HepG2 (cell line): ENCODE data around the gene MCMBP. TPM values are rescaled to one million over a fixed set of nuclear protein-coding genes. Genes with fewer than 3 reads are reported as not detected.
A peak's percentile ranks its signal among the peaks of the same experiment; 100 is the strongest.

Experiments used
- ADNP ChIP-seq: sonication (generic); formaldehyde crosslinking; IDR thresholded peaks from 2 replicates; pipeline ENCODE4 v1.4.0; 2020; ENCODE audit warnings: missing genetic modification reagents
- HHEX ChIP-seq: IDR thresholded peaks from 2 replicates; pipeline ENCODE4 v1.6.1; 2016; ENCODE audit warnings: control low read depth
- HOXA5 ChIP-seq: sonication (generic); formaldehyde crosslinking; IDR thresholded peaks from 2 replicates; pipeline ENCODE4 v1.4.0; 2020; ENCODE audit warnings: missing genetic modification reagents
- MAFG ChIP-seq: sonication (generic); formaldehyde crosslinking; IDR thresholded peaks from 2 replicates; pipeline ENCODE4 v1.5.1; 2020; ENCODE audit warnings: mild to moderate bottlenecking, missing genetic modification reagents
- NFE2L1 ChIP-seq: sonication (generic); formaldehyde crosslinking; IDR thresholded peaks from 2 replicates; pipeline ENCODE4 v1.4.0; 2020; ENCODE audit warnings: missing genetic modification reagents, mild to moderate bottlenecking, borderline replicate concordance
- RBM22 ChIP-seq: fragments of 200-400 bp; formaldehyde crosslinking; optimal IDR thresholded peaks from 2 replicates; pipeline ENCODE3; 2017; ENCODE audit warnings: mild to moderate bottlenecking, low read length, moderate library complexity
- RFX3 ChIP-seq: IDR thresholded peaks from 2 replicates; pipeline ENCODE4 v1.6.1; 2016; ENCODE audit warnings: missing biosample characterization, missing genetic modification reagents
- RNF2 ChIP-seq: fragments of 450-650 bp; conservative IDR thresholded peaks from 2 replicates; pipeline ENCODE4 v1.6.1; 2016; ENCODE audit warnings: low read depth
- RNF219 ChIP-seq: sonication (generic); formaldehyde crosslinking; IDR thresholded peaks from 2 replicates; pipeline ENCODE4 v1.5.0; 2020; ENCODE audit warnings: mild to moderate bottlenecking, missing genetic modification reagents
- ZEB1 ChIP-seq: IDR thresholded peaks from 2 replicates; pipeline ENCODE4 v1.6.1; 2012; ENCODE audit warnings: mild to moderate bottlenecking, low read depth, inconsistent platforms; ENCODE audit not compliant: insufficient replicate concordance
- ZIK1 ChIP-seq: sonication (generic); formaldehyde crosslinking; IDR thresholded peaks from 2 replicates; pipeline ENCODE4 v1.5.0; 2020; ENCODE audit warnings: mild to moderate bottlenecking, low read depth, missing genetic modification reagents, borderline replicate concordance
- ZNF24 ChIP-seq: fragments of 450-650 bp; IDR thresholded peaks from 2 replicates; pipeline ENCODE4 v1.6.1; 2017; ENCODE audit warnings: antibody characterized with exemption, mild to moderate bottlenecking
- ZNF552 ChIP-seq: sonication (generic); formaldehyde crosslinking; IDR thresholded peaks from 2 replicates; pipeline ENCODE4 v1.9.0; 2022; ENCODE audit warnings: missing genetic modification reagents, mild to moderate bottlenecking, borderline replicate concordance
- ZNF563 ChIP-seq: sonication (generic); formaldehyde crosslinking; IDR thresholded peaks from 2 replicates; pipeline ENCODE4 v1.8.0; 2022; ENCODE audit warnings: mild to moderate bottlenecking, moderate library complexity, missing genetic modification reagents
- ZNF564 ChIP-seq: sonication (generic); formaldehyde crosslinking; IDR thresholded peaks from 2 replicates; pipeline ENCODE4 v1.8.1; 2023; ENCODE audit warnings: mild to moderate bottlenecking, missing genetic modification reagents
- polyA plus RNA-seq, 8 experiments: library from polyadenylated mRNA; depleted of rRNA in 3 of 8; stranded (reverse) in 7 of 8; unstranded in 1 of 8; fragments of >200 nt; fragmentation: Illumina TruSeq in 4 of 8; extraction: Trizol in 4 of 8; gene quantifications; 2 replicates each; pipeline versions ENCODE4 v1.2.1 to v1.2.3, GENCODE V29; 2011 to 2016; ENCODE audit warnings: low read depth in 4 of 8, missing spikeins in 1 of 8, mixed read lengths in 1 of 8; ENCODE audit not compliant: insufficient read depth in 1 of 8
- total RNA-seq, 5 experiments: library from RNA; depleted of rRNA; stranded (reverse); fragments of >200 nt; fragmentation: Illumina TruSeq; extraction: Trizol; gene quantifications; 2 replicates each; pipeline ENCODE4 v1.2.3, GENCODE V29; 2016; ENCODE audit warnings: low read depth in 1 of 5
- TF ChIP-seq, protein P1 (sequence below): sonication (generic); formaldehyde crosslinking; IDR thresholded peaks from 2 replicates; pipeline ENCODE4 v1.4.0; 2020; ENCODE audit warnings: missing genetic modification reagents
- TF ChIP-seq, protein P2 (sequence below), 2 experiments: sonication (generic) in 1 of 2; formaldehyde crosslinking in 1 of 2; IDR thresholded peaks; 2 replicates each; pipeline versions ENCODE4 v1.6.1 to v1.9.0; 2014 to 2022; ENCODE audit warnings: antibody characterized with exemption in 1 of 2, borderline replicate concordance in 1 of 2, inconsistent platforms in 1 of 2, low read depth in 1 of 2, missing genetic modification reagents in 1 of 2

Gene MCMBP
- total and polyA plus RNA-seq, 2 of the 13 experiments (the other 11 are each of a cell fraction or from before 2014, with no cell fraction given): 35.7 to 62.4 TPM

DNA sequence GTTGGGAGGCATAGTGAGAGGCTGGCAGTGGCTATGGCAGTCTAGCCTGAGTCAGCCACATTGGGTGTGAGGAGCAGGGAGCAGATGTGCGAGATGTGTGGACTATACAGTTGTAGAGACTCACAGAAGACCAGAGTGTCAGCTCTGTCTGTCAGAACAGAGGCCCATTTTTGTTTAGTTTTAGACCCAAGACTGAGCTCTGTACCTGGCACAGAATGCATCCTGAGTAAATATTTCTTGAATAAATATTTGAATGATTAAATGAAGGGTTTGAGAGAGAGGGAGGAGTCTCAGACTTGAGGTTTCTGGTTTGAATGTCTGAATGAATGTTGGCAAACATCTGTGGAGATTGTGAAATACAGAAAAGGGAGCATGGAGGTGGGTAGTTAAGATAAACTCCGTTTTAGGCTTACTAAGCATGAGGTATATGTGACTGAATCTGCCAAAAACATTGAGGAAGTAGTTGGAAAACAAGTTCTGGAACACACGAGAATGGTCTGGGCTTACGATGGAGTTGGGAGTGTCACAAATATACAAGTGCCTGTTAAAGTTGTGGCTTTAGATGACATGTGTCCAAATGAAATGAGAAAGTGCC is 23.5 kb upstream of the MCMBP start (continued):
- TF ChIP-seq, protein P1, sequence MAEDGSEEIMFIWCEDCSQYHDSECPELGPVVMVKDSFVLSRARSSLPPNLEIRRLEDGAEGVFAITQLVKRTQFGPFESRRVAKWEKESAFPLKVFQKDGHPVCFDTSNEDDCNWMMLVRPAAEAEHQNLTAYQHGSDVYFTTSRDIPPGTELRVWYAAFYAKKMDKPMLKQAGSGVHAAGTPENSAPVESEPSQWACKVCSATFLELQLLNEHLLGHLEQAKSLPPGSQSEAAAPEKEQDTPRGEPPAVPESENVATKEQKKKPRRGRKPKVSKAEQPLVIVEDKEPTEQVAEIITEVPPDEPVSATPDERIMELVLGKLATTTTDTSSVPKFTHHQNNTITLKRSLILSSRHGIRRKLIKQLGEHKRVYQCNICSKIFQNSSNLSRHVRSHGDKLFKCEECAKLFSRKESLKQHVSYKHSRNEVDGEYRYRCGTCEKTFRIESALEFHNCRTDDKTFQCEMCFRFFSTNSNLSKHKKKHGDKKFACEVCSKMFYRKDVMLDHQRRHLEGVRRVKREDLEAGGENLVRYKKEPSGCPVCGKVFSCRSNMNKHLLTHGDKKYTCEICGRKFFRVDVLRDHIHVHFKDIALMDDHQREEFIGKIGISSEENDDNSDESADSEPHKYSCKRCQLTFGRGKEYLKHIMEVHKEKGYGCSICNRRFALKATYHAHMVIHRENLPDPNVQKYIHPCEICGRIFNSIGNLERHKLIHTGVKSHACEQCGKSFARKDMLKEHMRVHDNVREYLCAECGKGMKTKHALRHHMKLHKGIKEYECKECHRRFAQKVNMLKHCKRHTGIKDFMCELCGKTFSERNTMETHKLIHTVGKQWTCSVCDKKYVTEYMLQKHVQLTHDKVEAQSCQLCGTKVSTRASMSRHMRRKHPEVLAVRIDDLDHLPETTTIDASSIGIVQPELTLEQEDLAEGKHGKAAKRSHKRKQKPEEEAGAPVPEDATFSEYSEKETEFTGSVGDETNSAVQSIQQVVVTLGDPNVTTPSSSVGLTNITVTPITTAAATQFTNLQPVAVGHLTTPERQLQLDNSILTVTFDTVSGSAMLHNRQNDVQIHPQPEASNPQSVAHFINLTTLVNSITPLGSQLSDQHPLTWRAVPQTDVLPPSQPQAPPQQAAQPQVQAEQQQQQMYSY (CRISPR knock-in tag): peak; percentile 31; the same call in 1 of the 2 replicates
- TF ChIP-seq ZNF563 (CRISPR knock-in tag) (no peak), HHEX (CRISPR knock-in tag) (no peak), ZEB1 (no peak), ZNF552 (CRISPR knock-in tag) (no peak), RFX3 (CRISPR knock-in tag) (no peak), ADNP (CRISPR knock-in tag) (no peak), RBM22 (no peak), NFE2L1 (CRISPR knock-in tag) (no peak), RNF2 (no peak), ZNF24 (0 out of 2 replicates have a peak, but pooled peaks have one; percentile 24), ZNF564 (CRISPR knock-in tag) (no peak), HOXA5 (no peak), MAFG (CRISPR knock-in tag) (no peak), ZIK1 (CRISPR knock-in tag) (no peak), RNF219 (no peak)
- TF ChIP-seq, protein P2, sequence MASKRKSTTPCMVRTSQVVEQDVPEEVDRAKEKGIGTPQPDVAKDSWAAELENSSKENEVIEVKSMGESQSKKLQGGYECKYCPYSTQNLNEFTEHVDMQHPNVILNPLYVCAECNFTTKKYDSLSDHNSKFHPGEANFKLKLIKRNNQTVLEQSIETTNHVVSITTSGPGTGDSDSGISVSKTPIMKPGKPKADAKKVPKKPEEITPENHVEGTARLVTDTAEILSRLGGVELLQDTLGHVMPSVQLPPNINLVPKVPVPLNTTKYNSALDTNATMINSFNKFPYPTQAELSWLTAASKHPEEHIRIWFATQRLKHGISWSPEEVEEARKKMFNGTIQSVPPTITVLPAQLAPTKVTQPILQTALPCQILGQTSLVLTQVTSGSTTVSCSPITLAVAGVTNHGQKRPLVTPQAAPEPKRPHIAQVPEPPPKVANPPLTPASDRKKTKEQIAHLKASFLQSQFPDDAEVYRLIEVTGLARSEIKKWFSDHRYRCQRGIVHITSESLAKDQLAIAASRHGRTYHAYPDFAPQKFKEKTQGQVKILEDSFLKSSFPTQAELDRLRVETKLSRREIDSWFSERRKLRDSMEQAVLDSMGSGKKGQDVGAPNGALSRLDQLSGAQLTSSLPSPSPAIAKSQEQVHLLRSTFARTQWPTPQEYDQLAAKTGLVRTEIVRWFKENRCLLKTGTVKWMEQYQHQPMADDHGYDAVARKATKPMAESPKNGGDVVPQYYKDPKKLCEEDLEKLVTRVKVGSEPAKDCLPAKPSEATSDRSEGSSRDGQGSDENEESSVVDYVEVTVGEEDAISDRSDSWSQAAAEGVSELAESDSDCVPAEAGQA (IDR thresholded peaks at IDR 0.05; ENCODE audit: low read depth): no peak
- TF ChIP-seq, protein P2 (CRISPR knock-in tag; IDR thresholded peaks at IDR 0.05; ENCODE audit: borderline replicate concordance): no peak; the same call in 1 of the 2 replicates
